HG03457 (cell line): ENCODE measurements around the gene STAB2.

Experiments used
- ATAC-seq: cut with Tn5 transposase; IDR thresholded peaks from one replicate; pipeline ENCODE4 v1.9.1; 2021; ENCODE audit warnings: moderate number of reproducible peaks; ENCODE audit not compliant: unreplicated experiment

STAB2 gene

GRCh38 chr12:103686026-103686425, 99.0 kb downstream of the STAB2 start:
- no peak for ATAC-seq

DNA sequence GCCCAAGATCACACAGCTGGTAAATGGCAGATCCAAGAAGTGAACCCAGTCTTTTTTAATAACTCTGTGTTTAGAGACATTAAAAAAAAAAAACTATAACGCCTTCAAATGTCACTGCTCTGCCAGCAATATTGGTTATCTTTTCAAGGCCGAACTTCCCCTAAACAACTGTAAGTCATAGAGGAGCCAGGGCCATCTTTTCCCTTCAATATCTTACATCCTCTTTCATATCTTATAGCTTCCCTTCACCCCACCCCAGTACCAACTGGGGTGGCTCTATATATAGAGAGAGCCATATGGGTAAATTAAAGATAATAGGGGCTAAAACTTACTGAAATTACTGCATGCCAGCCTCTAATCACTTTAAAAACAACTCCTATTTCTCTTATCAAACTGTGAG, 100.2 kb downstream of the STAB2 start:
- no peak for ATAC-seq

DNA sequence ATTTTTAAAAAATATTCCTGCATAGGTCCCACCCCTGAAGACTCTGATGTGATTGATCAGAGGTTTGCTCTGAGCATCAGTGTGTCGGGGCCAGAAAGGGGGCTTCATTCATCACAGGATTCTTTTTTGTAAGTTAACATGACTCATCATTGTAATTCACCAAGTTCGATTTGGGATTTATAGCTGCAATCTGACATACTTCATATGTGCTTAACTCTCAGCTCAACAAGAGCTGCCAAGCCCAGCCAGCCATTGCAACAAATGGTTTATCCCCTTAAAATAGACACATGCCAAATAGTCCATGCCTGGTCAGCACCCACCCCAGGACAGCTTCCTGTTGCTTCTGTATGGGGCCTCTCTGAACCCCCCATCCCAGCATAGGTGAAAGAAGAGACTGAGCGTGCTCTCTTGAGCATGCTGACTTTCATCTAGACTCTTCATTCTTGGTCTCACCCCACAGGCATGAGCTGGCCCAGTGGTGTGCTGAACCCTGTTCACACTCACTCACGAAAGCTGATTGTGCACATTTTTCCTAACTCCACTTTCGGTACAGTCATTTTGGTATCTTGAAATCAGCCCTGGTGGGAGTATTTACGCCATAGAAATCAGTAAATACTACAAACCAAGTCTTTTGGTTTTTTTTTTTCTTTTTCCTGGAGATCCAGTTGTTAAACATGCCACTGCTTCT, 101.4 kb downstream of the STAB2 start:
- no peak for ATAC-seq

- ATAC-seq, result no peak
Measured at GRCh38 chr12:103690426-103690825, 103.4 kb downstream of the STAB2 start.

DNA sequence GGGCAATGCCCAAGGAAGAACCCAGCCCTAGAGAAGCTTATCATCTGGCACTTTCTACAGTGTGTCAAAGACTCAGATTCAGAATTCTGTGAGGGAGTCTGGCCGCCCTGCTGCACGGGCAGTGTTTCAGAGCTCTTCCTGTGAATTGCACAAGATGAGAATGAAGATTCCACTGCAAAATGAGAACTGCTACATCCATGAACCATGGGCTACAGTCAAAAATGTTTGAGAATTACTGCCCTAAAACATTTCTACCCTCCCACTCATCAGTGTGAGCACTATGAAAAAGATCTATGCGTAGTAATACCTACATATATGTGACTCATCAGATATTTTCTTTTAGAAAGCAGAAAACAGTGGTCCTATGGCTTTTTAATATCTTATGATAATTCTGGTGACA, 104.0 kb downstream of the STAB2 start:
- no peak for ATAC-seq

DNA sequence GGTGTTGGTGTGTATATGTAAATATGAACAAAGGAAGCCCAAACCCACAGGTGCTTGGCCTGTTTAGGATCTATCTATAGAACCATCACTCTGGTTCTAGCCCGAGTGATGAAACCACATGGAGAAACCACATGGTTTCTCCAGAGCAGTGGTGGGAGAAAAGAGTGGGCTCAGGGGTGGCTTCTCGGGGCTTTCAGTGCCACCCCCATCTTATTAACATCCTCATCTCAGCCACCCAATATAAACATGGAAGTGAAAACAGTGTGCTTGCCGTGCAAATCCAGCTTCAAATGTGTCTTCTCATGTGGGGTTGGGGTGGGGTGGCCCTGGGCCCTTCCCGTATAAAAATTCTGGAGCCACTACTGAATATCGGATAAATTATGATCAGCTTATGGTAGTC, 109.0 kb downstream of the STAB2 start:
- ATAC-seq, result no peak

DNA sequence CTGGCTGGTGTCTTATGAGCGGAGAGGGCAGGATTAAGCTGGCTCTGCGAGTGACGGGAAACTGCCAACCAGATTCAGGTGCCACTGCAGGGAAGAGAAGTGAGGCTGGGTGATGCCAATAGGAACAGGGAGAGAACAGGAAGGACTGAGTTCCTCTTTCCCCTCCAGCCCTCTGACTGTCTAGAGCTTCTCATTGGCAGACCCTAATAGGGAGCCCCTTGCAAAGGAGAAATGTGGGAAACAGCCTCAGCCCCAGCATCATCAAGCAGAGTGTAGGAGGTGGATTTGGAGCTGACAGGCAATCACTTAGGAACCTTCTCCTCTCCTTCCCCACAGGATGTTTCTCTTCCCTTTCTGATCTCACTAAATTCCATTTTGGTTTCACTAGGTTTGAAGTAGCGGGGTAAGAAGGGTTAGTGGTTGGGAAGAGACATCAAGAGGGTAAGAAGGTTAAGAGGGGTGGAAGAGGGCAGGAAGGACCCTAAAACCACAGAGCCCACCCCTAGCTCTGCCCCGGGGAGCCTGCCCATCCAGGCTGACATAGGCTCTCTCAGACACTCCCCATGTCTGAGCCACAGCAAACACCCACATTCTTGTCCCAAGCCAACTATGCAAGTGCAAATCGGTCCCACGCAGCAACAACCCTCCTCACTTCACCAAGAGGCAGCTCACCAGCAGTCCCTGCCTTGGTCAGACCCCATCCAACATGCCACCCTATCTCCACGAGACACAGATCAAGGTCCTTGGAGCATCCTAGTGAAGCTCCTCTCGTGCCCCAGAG, 111.1 kb downstream of the STAB2 start:
- no peak for ATAC-seq

DNA sequence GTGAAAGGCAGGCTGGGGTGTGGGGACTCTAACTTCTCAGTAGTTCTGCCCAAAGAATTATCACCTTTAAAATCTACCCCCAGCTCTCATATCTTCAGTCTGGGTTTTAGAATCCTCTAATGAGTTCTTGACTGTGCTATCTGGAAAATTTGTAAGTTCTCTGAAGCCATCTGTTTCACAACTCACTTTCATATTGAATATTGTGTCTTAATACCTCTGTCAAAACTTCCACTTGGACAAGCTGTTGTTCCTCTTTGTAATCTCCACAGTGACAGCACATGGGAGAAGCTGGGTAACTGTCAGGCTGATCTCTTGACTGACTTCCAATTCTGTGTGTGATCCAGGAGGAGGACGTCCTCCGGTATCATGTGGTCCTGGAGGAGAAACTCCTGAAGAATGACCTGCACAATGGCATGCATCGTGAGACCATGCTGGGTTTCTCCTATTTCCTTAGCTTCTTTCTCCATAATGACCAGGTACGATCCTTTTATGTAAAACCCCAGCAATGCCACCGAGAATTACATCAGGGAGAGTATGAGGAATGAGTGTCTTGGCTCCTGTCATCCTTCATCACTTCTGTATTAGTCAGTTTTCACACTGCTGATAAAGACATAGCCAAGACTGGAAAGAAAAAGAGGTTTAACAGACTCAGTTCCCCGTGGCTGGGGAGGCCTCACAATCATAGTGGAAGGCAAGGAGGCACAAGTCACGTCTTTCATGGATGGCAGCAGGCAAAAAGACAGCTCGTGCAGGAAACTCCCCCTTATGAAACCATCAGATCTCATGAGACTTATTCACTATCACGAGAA, 111.9 kb downstream of the STAB2 start:
- no peak for ATAC-seq

GRCh38 chr12:103705098-103705497, 118.0 kb downstream of the STAB2 start:
- ATAC-seq, result no peak

- no peak for ATAC-seq
Measured at GRCh38 chr12:103705927-103706326, 118.9 kb downstream of the STAB2 start.

DNA sequence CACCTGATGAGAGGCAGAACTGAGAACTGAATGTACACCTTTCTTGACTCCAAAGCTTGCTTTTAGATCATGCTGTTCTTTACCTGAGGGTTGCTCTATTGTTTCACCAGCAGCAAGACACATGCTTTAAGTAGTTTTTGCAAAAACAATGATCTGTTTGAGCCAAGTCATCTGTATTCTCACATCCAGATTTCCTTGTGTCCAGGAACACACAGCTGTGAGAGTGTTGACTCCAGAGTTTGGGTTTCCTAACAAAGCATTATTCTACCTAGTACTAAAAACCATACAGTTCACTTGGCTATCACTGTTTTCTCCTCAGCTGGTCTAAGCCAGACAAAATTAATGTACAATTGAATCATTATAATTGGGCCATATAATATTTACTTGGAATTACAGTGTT, 120.4 kb downstream of the STAB2 start:
- no peak for ATAC-seq

DNA sequence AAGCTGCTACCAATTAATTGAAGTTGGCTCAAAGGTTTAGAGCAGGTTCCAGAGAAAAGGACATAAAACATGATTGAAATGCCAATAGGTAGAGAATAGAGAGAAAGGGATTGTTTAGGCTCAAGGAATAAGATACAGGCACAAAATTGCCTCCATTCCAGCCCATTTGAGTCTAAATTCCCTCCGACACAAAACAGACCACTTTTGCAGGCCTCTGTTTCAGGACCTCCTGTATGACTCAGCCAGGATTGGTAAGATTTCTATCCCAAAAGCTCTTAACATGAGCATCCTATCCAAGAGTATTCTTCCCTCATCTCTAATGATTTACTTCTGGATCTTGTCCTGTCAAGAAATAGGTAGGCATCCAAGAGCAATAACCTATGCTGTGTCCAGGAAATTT, 123.5 kb downstream of the STAB2 start:
- no peak for ATAC-seq

DNA sequence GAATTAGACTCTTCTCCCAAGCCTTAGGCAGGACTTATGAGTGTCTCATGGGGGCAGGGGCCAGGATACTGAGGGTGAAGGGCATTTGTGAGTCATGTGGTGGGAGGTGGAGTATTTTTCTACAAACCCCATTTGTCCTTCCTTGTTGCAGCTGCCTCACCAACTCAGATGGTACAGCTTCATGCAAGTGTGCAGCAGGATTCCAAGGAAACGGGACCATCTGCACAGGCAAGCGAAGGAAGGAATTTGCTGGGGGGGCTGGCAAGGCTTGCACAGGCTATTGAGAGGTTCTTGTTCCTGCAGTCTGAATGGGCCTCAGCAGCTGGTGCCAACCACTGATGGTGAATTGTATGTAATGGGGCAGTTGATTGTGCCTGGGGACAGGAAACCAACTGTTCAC, 125.1 kb downstream of the STAB2 start:
- ATAC-seq, result no peak

- no peak for ATAC-seq
Measured at GRCh38 chr12:103715494-103715893, 128.4 kb downstream of the STAB2 start.

DNA sequence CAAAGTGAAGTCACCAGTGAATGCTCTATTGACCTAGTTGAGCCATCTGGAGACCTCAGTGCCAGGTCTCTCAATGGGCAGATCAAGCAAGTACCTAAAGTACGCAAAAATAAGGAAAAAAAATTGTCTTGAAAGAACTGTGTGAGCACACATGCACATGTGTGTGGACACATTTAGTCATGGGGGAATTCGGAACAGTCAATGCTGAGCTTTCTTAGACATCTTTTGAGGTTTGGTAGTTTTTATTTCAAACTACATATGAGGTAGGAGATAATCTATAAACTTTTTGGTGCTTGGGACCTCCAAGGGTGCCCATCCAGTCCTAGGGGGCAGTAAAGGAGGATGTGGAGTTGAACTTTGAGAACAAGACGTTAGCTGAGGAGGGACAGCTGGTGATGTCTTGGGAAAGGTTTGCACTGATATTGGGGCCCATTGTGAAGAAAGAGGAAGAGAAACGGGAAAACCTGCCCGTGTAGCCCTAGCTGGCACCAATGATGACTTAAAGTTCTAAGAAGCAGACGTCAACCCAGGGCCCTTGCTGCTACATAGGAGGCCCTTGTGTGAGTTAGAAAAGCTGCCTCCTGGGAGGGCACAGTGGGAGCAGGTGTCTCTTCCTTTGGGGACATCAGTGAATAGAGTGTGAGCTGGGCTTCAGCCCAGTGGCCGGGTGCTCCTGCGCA, 129.6 kb downstream of the STAB2 start:
- no peak for ATAC-seq

DNA sequence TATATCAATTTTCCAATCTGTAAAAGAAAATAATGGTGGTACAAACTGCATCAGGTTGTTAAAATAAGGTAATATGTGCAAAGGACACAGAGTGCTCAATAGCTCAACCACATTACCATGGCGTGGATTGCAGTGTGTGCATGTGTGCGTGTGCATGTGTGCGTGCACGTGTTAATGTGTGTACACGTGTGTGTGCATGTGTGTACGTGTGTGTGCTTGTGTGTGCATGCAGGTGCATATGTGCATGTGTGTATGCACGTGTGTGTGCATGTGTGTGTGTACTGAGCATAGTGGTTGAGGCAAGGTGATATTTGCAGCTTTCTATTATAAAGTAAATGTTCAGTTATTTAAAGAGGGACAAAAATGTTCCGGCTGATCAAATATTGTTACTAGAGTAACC, 138.3 kb downstream of the STAB2 start:
- ATAC-seq, result no peak

DNA sequence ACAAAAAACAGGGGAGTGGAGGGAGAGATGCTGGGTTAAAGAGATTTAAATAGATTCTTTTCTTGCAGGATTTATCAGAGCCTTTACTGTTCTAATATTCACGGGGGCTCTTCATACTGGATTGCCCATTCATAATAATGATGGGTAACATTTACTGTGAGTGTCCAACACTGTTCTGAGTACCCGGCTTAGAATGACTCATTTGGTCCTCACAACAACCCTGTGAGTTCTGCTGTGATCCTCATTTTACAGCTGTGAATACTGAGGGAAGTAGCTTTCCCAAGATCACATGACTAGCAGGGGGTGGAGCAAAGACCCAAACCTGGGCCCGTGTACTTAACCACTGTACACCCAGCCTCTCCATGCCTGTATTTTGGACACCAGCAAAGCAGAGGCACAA, 140.6 kb downstream of the STAB2 start:
- ATAC-seq, result no peak

- no peak for ATAC-seq
Measured at GRCh38 chr12:103728323-103728722, 141.2 kb downstream of the STAB2 start.

GRCh38 chr12:103729499-103729898, 142.4 kb downstream of the STAB2 start:
- ATAC-seq, result no peak

DNA sequence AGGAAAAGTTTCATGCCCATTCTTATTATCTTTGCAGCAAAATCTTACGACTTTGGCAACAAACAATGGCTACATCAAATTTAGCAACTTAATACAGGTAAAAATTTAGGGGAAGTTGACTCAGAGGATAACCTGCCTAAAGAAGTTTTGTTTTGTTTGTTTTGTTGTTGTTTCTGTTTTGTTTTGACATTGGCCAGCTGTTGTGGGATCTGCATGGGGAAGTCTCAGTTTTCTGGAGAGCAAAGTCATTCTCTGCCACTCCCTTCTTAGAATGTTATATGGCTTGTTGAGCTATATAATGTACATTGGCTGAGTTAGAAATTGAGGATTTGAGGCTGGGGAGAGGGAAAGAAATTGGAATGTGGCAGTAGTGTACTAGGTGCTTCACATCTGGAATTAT, 144.5 kb downstream of the STAB2 start:
- no peak for ATAC-seq

- ATAC-seq, result no peak
Measured at GRCh38 chr12:103734863-103735262, 147.8 kb downstream of the STAB2 start.
